Activated CD4-positive, CD25-positive, alpha-beta regulatory T cell treated with anti-CD3 and anti-CD28 coated beads, Interleukin-2, amount 50 U/mL, for 24 hours (primary cell): ENCODE data around the gene GRM4.

ENCODE experiments used
- ATAC-seq, 2 donors: fragments of 150-1000 bp; cut with Tn5 transposase; one replicate each; pipeline ENCODE4 v1.10.0; 2021; ENCODE audit warnings: mild to moderate bottlenecking in 1 of 2, moderate library complexity in 1 of 2

Gene GRM4

DNA sequence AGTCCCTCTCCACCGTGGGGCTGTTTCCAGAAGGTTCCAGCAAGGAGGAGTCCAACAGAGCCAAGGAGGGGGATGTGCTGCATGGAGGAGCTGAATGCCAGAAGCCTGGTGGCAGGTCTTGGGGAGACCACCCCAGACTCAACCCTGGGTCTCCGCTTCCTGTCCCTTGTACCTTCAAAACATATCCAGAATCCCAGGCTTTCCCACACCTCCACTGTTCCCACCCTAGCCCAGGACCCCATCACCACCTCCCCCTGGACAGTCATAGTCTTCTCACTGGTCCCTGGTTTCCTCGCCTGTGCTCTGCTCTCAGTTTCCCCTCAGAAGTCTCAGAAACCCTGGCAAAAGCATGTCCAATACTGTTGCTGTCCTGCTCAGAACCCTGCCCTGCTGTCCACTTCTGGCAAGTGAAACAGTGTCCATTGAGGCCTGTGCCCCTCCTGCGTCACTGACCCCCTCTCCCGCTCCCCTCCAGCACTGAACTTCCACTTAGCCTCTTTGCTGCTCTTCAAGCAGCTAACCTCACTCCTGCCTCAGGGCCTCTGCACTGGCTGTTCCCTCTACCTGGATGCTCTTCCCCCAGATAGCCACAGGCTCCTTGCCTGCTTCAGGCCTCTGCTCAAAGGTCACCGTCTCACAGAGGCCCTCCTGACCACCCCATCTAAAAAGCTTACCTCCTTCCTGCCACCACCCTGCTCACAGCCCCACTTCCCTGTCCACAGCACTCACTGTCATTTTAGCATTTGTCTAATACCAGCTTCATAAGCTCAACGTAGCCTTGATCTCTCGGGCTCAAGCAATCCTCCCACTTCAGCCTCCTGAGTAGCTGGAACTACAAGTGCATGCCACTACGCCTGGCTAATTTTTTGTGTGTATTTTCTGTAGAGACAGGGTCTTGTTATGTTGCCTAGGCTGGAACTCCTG, 169.2 kb downstream of the GRM4 start:
- ATAC-seq, result no peak

DNA sequence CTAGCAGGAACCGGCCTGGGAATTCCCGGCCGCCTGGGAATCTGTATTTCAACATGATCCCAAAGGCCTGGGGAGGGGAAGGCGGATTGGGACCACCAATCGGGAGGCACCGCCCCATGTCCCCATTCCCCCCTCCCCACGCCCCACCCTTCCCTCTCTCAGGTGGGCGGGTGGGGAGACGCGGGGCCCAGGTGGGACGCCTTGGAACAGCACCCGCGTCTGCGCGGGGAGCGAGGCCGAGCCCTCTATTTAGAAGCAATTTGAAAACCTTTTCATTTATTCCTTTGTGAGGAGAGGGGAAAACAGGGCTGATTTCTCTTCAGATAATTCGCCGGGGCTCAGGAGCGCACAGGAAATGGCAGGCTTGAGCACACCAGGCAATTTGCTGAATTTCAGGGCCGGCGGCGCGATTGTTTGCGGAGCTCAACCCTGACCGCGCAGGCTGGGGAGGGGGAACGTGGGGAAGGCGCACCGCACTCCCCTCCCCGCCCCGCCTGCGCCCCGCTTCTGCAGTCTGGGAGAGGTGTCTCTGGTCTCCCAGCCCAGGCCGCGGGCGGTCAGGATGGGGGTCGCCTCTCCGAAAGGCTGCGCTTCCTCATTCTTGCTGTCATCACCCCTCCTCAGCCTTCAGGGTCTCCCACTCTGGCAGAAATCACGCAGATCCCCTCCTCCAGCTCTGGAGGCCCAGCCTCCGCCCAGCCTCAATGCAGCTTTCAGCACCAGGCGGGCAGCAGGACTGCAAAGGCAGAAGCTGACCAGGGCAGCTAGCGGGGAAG, 170.0 kb downstream of the GRM4 start:
- no peak for ATAC-seq

DNA sequence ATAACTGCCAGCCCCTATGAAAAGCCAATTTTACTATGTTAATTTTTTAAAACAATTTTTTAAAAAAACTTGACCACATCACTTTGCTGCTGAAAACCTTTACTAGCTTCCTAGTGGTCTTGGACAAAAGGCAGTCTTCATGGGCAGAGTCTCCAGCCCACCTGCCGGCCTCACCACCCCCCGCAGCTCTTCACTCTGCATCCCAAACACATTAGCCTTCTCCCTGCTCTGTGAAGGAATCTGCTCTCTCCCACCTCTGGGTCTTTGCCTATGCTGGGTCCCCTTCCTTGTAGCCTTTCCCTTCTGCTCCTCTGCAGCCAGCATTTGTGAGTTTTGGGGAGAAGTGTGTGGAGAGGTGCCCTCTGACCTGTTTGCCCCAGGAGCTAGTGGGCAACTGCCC, 171.4 kb downstream of the GRM4 start:
- no peak for ATAC-seq

DNA sequence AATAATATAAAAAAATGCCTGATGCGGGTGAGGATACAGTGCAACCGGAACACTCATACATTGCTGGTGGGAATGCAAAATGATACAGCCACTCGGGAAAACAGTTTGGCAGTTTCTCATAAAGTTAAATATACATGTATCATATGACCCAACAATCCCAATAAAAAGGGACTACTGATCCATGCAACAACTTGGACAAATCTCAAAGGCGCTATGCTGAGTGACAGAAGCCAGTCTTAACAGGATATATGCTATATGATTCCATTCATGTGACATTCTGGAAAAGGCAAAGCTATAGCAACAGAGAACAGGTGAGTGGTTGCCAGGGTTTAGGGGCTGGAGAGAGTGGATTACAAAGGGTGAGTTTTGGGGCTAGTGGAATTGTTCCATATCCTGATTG, 171.9 kb downstream of the GRM4 start:
- no peak for ATAC-seq

DNA sequence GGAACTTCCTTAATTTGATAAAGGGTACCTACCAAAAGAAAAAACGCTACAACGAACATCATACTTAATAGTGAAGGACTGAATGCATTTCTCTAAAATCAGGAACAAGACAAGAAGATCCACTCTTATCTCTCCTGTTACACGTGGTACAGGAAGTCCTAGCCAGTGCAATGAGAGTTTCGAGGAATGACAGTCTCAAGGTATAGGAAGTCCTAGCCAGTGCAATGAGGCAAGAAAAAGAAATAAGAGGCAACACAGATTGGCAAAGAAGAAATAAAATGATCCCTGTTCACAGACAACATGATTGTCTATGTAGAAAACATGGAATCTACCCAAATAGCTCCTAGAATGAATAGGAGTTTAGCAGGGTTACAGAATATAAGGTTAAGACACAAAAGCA, 174.3 kb downstream of the GRM4 start:
- no peak for ATAC-seq
